ENCODE measurements around the gene NTRK2. TPM values are rescaled to one million over a fixed set of nuclear protein-coding genes. Genes with fewer than 3 reads are reported as not detected.

Gene NTRK2
- total and polyA plus RNA-seq, 12 donors: 0.43 to 5.6 (median 2.1) TPM

DNA sequence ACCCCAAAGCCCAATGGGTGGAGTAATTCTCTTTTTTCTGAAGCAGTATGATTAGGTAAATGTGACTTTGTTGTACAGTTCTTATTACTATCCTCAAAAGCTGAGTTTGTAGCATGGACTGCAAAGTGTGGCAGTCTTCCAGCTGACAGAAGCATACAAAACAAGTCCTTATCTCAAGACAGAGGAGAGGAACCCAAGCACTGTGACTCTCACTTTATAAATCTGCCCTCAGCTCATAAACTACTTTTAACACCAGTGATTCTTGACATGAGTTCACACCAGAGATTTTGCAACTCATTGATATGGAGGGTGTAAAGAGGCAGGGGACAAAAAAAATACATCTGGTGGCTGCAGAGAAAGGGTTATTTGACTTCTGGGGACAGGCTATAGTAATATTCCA is 251.6 kb downstream of the NTRK2 start:
- Histone ChIP-seq H3K36me3 (replicated peaks in 1 of 2) (no peaks in the 10 kb centered on the region), H3K27me3 (no peaks in the 10 kb centered on the region), H3K4me3 (no peak overlapping the region), H3K9me3 (replicated peaks in 1 of 3) (no peaks in the 10 kb centered on the region), H3K27ac (no peak overlapping the region), H3K4me1 (replicated peaks in 1 of 2) (no peaks in the 10 kb centered on the region)
- intact Hi-C loops (cut with DNase I): no loop called here
- peak in 1 of 7 donors; percentile 4 for DNase-seq
- no peak for TF ChIP-seq POLR2A (IDR thresholded peaks at IDR 0.05)
- TF ChIP-seq, protein P1, sequence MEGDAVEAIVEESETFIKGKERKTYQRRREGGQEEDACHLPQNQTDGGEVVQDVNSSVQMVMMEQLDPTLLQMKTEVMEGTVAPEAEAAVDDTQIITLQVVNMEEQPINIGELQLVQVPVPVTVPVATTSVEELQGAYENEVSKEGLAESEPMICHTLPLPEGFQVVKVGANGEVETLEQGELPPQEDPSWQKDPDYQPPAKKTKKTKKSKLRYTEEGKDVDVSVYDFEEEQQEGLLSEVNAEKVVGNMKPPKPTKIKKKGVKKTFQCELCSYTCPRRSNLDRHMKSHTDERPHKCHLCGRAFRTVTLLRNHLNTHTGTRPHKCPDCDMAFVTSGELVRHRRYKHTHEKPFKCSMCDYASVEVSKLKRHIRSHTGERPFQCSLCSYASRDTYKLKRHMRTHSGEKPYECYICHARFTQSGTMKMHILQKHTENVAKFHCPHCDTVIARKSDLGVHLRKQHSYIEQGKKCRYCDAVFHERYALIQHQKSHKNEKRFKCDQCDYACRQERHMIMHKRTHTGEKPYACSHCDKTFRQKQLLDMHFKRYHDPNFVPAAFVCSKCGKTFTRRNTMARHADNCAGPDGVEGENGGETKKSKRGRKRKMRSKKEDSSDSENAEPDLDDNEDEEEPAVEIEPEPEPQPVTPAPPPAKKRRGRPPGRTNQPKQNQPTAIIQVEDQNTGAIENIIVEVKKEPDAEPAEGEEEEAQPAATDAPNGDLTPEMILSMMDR (IDR thresholded peaks at IDR 0.05): no peak

DNA sequence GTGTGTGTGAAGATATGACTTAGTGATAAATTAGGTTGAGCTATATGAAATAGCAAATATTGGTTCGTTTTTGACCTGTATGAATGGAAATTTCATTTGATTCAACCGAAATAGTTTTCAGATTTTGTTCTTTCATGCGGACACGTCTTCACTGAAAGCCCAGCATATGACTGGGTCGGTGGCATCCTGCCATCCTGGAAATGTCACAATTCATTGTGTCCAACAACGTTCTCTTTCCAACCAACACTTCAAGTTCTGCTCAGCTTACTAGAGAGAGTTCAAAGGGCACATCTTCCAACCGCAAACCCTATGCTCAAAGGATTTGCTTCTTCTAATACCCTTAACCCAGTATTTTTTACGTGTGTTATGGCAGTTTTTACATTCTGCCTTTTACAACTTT is 252.5 kb downstream of the NTRK2 start:
- Histone ChIP-seq H3K9me3 (replicated peaks in 1 of 3) (no peaks in the 10 kb centered on the region), H3K4me3 (no peak overlapping the region), H3K27ac (no peak overlapping the region), H3K4me1 (replicated peaks in 1 of 2) (no peaks in the 10 kb centered on the region), H3K36me3 (replicated peaks in 1 of 2) (no peaks in the 10 kb centered on the region), H3K27me3 (no peaks in the 10 kb centered on the region)
- WGBS, 4 donors: 75 to 83% (median 77%) methylated on average over 8 of the region's 8 CpGs
- TF ChIP-seq POLR2A (IDR thresholded peaks at IDR 0.05): no peak
- TF ChIP-seq, protein P1 (IDR thresholded peaks at IDR 0.05): no peak
- intact Hi-C loops (cut with DNase I): no loop called here
- DNase-seq: no peak

DNA sequence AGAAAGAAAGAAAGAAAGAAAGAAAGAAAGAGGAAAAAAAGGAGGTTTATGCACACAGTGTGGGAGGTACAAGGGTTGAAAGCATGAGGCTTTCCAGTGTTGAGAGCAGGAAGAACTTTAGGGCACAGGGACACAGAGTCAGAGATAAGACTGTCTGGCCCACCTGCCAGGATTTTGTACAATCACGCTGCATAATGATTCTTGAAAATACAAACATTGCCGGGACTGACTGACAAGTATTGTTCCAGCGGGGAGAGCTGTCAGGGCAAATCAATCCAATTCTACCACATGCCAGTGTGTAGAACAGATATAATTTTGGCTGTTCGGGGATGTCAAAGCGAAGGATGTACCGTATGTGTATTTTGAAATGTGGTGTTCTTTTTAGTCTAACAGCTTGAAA is 254.7 kb downstream of the NTRK2 start:
- no peaks in the 10 kb centered on the region for H3K36me3 ChIP-seq (replicated peaks in 1 of 2)
- no peaks in the 10 kb centered on the region for H3K4me1 ChIP-seq (replicated peaks in 1 of 2)
- H3K27me3 ChIP-seq: no peaks in the 10 kb centered on the region
- WGBS, 4 donors: 72 to 85% (median 78%) methylated on average over 6 of the region's 6 CpGs
- no peak for DNase-seq
- TF ChIP-seq, protein P1 (IDR thresholded peaks at IDR 0.05): no peak
- TF ChIP-seq POLR2A (IDR thresholded peaks at IDR 0.05): no peak
- no peaks in the 10 kb centered on the region for H3K9me3 ChIP-seq (replicated peaks in 1 of 3)
- H3K4me3 ChIP-seq: no peak overlapping the region
- no peak overlapping the region for H3K27ac ChIP-seq
- intact Hi-C loops (cut with DNase I): no loop called here

DNA sequence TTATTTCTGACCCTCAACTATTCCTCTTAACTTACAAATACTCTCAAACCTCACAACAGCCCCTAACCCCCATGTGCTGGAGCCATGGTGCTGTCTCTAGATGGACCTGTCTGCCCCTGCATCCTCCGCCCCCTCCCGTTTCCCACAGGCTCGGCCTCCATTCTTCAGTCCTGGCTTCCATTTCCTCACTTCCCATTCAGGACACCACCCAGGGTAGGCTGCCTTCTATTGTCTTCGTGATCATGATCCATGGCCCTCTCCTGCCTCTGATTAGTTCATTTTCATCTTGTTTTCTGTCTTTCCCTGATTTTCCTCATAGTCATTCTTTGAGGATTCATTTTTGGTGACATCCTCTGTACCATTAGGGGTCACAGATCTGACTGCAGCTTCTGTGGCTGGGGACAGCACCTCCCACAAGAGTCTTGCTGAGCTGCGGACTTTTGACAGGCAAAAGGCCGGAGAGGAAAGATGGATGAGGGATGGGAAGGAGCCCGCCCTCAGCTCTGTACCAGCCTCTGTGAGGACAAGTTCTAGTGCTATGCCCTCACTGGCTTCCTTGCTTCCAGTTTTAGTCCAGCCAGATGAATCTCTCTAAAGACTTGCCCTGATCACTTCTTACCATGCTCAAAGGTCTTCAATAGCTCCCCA is 255.8 kb downstream of the NTRK2 start:
- H3K4me3 ChIP-seq: no peak overlapping the region
- no peak for TF ChIP-seq POLR2A (IDR thresholded peaks at IDR 0.05)
- no peak overlapping the region for H3K27ac ChIP-seq
- 72 to 84% (median 79%) methylated on average over 7 of the region's 7 CpGs for WGBS, 4 donors
- H3K27me3 ChIP-seq: no peaks in the 10 kb centered on the region
- intact Hi-C loops (cut with DNase I): no loop called here
- H3K9me3 ChIP-seq (replicated peaks in 1 of 3): no peaks in the 10 kb centered on the region
- H3K4me1 ChIP-seq (replicated peaks in 1 of 2): no peaks in the 10 kb centered on the region
- no peaks in the 10 kb centered on the region for H3K36me3 ChIP-seq (replicated peaks in 1 of 2)
- no peak for DNase-seq

DNA sequence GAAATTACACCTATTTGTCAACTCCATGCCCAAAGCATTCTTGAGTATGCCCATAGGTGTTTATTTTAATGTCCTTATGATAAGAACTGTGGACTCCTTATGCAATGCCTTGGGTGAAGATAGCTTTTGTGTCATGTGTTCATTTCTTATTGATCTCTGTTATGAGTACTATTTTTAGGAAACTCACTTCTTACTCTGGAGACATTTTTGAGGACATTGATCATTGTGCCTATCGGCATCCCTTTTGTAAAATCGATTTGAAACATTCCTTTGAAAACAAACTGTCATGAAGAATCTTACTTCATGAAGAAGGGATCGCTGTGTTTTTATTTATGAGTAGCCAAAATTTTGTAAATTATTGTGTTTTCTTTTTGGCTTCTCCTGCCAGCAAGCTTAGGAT is 257.3 kb downstream of the NTRK2 start:
- TF ChIP-seq, protein P1 (IDR thresholded peaks at IDR 0.05): no peak
- no peak for TF ChIP-seq POLR2A (IDR thresholded peaks at IDR 0.05)
- intact Hi-C loops (cut with DNase I): no loop called here
- Histone ChIP-seq H3K27ac (no peak overlapping the region), H3K4me3 (no peak overlapping the region), H3K36me3 (replicated peaks in 1 of 2) (no peaks in the 10 kb centered on the region), H3K9me3 (replicated peaks in 1 of 3) (no peaks in the 10 kb centered on the region), H3K27me3 (no peaks in the 10 kb centered on the region), H3K4me1 (replicated peaks in 1 of 2) (no peaks in the 10 kb centered on the region)
- DNase-seq: no peak
- WGBS, 4 donors: 77 to 90% (median 88%) methylated on average over 3 of the region's 3 CpGs
